ENCODE results near the gene CHRNA4.

The CHRNA4 gene

DNA sequence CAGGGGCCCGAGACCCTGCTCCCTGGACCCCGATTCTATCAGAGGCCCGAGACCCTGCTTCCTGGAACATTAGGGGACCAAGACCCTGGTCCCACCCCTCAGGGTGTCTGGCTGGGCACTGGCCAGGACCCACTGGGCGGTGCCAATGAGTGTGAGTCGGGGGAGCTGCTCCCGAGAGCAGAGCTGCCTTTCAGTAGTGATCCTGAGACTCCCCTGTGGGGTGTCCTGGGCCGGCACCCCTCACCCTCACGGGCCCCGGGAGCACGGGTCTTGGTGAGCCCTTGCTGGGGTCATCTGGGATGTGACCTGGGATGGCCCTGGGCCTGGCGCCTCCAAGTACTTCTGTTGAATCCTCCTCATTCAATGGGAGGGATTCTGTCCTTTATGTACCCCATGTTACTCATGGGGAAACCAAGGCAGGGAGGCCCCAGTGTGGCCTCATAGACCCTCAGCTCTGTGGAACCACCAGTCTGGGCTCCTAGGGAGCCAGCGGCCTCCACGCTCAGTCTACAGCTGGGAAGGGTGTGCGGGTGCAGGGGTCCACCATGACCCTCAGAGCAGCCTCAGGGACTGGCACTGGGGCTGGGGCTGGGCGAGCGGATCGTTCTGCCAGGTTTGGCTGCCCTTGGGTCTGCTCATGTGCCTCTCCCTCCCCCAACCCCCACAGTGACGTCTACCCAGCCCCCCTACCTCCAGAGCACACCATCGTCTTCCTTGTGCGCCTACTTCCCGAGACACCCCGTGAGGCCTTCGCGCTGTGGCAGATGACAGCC is 42.6 kb downstream of the CHRNA4 start:
- DNase-seq: no peak

DNA sequence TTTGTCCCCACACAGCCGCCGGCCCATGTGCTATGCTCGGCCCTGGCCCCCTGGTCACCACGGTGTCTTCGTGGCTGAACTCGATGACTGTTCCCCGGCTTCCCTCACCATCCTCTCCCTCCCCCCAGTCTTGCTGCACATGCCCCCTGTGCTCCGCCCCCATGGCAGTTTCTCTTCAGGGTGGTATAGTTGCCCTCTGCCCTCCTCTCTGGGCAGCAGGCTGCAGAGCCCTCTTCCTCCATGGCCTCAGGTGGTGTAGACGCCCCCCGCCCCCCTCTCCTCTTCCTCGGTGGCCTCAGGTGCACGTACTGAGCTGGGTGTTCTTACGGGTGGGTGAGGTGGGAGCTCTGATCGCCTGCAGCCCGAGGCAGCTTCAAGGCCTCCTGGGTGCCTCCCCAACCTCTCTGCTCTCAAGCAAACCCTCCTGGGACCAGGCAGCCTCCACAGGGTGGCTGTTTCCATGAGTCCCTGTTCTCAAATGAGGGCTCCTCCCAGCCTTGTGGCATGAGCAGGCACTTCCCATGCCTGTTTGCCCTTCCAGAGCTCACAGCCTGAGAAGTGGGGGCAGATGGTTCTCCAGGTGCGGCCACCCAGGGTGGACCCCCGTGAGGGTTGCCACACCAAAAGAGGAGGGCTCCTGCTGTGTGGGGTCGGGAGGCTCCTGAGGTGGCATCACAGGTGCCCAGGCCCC is 43.4 kb downstream of the CHRNA4 start:
- DNase-seq: no peak

DNA sequence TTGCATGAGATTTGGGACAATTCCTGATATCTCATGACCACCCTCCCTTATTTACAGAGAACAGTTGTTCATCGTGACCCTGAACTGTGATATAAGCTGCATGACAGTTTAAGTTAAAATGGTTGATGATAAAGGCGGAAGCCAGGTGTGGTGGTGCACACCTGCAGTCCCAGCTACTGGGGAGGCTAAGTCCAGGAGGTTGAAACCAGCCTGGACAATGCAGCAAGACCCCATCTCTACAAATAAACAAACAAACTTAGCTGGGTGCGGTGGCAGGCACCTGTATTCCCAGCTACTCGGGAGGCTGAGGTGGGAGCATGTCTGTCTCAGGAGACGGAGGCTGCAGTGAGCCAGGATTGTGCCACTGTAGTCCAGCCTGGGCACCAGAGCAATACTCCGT is 44.1 kb downstream of the CHRNA4 start:
- DNase-seq: no peak

DNA sequence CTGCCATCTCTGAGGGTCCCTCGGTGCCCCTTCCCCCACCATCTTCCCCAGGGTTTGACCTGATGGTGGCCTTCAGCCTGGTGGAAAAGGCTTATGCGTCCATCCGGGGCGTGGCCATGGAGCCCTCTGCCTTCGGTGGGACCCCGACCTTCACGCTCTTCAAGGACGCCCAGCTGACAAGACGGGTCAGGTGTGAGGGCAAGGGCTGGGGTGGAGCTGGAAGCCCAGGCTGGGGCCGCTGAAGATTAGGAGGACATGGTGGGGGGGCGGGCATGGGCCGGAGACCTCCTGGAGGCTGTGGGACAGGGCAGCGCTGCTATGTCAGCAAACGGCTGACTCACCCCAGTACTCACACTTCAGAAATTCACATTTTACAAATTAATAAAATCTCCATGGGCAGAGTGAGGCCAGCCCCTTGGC is 44.6 kb downstream of the CHRNA4 start:
- DNase-seq: no peak

DNA sequence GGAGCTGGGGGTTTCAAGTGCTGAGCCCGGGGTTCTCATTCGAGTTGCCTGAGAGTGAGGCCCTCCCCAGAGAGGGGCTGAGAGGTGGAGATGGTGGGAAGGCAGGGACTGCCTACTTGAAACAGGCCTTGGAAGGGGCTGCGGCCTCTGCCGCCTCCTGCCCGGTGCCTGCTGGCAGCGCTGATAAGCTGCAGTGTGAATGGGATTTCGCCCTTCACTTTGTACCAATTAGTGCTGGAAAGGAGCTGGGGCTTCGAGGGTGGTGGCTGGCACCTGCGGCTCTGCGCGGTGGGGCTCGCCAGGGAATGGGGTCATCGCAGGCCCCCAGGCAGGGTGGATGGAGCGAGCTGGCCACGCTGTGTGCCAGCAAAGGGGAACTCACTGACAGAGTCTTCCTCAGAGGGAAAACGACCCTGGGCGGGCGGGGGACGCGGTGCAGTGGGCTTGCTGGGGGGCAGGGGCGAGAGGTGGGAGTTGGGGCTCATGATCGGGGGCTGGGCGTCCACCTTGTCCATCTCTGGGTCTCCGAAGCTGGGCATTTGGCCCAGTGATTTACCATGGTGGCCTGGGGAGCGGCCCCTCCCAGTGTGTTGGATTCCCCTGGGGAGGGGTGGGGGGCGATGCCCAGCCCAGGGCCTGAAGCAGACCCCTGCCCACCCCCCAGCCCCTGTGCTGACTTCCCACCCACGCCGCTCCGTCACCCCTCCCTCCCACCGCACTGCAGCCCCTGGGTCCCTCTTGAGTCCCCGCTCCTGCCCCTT is 45.2 kb downstream of the CHRNA4 start:
- no peak for DNase-seq

DNA sequence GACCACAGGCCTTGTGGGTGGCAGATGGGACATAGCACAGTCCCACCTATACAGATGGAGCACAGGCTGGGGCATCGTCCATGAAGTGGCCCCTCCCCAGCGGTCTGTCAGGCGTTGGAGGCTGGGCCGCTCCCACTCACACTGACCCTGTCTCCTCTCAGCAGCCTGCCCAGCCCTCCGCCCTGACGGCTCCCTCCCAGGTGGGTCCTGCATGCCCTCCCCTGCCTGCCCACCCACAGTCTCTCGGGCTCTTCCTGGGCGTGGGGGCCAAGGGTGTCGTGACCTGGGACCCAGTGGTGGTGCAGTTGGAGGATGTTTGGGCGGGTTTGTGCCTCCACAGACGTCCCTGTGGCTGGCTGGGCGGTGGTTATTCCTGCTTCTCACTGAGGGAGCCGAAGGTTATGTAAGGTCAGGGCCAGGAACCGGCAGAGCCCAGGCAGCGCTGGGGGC is 45.9 kb downstream of the CHRNA4 start:
- no peak for DNase-seq

DNA sequence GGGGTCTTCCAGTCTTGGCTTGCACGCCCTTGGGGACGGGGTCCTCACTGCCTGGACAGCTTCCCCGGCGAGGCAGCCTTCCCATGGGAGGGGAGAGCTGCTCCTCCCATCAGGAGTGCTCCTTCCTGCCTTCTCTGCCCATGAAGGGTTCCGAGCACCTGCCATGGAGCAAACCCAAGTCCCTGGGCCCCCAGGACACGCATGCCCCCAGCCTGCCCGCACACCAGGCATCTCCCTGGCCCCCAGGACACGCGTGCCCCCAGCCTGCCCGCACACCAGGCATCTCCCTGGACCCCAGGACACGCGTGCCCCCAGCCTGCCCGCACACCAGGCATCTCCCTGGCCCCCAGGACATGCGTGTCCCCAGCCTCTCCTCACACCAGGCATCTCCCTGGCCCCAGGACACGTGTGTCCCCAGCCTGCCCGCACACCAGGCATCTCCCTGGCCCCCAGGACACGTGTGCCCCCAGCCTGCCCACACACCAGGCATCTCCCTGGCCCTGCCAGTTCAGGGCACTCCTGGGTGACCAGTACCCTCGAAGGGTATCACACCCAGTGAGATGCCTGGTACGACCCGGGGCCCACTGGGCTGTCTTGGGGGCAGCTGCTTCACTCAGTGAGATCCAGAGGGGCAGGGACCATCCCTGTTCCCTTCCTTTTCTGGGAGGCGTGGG is 46.4 kb downstream of the CHRNA4 start:
- no peak for DNase-seq

DNA sequence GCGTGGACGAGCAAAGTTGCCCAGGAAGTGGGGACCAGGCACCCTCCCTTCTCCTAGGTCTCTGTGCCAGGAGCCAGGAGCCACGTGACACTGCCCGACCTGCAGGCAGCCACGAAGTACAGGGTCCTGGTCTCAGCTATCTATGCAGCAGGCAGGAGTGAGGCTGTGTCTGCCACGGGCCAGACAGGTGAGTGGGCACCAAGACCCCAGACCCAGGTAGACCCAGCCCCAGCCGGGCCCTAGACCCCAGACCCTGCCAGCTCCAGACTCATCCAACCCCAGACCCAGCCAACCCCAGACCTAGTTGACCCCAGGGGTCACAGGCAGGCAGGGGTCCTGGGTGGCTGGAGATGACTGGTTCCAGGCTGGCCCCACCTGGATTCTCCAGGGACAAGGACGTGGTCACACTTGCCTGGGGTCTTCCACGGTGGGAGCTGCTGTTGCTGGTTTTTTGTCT is 47.1 kb downstream of the CHRNA4 start:
- no peak for DNase-seq

DNA sequence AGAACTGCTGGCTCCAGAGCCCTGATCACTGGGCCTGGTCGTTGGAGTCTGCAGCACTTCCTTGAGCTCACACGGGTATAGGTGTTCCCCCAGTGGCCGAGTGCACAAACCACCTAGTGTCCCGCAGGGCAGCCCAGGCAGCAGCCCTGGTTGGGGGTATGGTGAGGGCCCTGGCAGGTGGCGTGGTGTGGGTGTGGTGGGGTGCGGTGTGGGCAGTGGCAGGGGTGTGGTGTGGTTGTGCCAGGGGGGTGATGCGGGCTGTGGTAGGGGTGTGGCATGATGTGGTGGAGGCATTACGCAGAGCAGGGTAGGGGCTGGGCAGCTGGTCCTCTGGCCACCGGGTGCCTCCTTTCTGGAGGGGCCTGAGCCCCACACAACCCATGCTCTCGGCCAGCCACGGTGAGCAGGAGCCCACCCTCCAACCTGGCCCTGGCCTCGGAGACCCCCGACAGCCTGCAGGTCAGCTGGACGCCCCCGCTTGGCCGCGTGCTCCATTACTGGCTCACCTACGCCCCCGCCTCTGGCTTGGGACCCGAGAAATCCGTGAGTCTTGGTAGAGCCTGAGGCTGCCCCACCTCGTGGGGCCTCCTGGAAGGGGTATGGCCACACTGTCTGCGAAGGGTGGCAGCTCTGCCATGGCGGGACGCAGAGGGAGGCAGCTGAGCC is 47.7 kb downstream of the CHRNA4 start:
- DNase-seq: no peak

DNA sequence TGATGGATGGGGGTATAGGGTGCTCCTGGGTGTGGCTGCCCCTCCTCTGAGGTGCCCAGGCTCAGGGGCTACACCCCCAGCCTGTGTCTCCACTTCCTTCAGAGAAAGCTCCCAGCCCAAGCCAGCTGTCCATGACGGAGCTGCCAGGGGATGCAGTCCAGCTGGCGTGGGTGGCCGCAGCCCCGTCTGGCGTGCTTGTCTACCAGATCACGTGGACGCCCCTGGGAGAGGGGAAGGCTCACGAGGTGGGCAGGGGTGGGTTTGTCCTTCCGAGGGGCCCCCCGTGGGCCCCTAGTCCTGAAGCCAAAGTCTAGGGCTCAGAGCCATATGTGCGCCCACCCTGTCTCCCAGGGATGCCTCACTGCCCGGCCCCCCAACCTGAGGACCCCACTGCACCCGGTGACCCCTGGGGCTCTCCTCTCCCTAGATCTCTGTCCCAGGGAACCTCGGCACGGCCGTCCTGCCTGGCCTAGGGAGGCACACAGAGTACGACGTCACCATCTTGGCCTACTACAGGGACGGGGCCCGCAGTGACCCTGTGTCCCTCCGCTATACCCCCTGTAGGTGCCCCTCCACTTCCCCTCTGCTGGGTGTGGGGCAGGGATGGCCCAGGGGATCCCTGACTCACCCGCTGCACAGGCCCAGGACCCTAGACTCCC is 48.3 kb downstream of the CHRNA4 start:
- no peak for DNase-seq

DNA sequence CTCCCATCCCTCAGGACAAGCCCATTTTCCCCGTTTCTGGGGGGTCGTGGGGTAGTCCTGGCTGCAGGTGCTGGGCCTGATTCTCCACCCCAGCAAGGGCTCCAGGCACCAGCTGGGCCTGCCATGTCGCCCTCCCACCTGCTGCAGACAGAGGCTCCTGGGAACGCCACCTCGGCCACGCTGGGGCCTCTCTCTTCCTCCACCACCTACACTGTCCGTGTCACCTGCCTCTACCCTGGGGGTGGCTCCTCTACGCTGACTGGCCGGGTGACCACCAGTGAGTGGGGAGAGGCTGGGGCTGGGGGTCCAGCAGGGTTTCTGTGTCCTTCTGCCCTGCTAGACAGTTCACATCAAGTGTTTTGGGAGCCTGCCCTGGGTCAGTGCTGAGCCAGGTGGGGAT is 48.9 kb downstream of the CHRNA4 start:
- no peak for DNase-seq

DNA sequence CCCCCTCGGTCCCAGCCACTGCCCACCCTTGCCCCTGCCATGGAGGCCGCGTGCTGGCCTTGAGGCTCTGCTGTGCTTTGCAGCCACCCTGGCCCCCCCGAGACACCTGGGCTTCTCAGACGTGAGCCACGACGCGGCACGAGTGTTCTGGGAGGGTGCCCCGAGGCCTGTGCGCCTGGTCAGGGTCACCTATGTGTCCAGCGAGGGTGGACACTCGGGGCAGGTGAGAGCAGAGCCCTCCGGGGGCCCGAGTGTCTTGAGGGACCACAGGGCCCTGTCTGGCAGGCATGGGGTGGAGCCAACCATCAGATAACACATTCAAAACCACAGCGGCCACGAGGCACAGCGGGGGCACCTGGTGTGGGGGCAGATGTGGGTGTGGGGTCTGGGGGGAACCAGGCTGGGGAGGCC is 49.3 kb downstream of the CHRNA4 start:
- no peak for DNase-seq

DNA sequence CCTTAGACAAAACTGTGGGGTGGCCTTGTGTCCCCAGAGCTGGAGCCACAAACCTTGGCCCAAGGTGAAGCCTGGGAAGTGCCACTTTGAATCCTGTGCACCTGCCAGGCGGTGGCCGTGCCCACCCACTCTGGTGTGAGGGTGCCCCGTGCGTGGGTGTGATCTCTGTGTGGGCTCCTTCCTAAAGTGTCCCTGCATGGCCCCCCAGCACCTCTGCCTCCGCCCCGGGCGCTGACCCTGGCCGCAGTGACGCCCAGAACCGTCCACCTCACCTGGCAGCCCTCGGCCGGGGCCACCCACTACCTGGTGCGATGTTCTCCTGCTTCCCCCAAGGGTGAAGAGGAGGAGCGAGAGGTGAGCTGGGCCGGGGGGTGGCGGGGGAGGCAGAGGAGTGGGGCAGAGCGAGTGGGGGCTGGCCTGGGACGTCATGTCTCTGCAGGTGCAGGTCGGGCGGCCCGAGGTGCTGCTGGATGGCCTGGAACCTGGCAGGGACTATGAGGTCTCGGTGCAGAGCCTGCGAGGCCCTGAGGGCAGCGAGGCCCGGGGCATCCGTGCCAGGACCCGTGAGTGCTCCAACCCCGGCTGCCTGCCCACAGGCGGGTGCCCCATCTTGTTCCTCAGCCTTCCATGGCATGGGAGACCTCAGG is 49.8 kb downstream of the CHRNA4 start:
- DNase-seq: no peak

DNA sequence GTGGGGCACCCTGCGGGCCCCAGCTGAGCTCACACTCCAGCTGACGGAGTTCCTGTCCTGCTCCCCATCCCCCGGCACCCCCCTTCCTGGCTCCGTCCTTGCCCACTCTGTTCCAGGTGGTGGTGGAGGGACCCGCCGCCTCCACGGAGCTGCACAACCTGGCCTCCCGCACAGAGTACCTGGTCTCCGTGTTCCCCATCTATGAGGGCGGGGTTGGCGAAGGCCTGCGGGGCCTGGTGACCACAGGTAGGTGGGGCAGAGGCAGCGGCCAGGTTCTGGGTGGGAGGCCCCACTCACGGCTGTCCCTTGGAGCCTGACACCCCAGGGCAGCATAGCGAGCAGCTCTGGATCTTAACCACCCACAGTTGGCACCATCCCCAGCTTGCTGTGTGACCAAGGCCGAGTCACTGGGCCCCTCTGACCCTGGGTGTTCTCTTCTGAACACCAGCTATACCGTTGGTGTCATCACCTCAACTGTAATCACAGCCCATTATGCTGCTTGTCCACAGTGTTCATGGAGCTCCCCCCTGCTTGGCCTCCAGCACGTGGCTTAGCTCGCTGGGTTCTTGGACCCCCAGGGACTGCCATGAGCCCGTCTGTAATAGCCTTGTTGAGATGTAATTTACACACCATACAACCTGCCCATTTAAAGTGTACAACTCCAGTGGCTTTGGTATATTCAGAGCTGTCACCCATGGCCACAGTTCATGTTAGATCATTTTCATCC is 50.7 kb downstream of the CHRNA4 start:
- no peak for DNase-seq

DNA sequence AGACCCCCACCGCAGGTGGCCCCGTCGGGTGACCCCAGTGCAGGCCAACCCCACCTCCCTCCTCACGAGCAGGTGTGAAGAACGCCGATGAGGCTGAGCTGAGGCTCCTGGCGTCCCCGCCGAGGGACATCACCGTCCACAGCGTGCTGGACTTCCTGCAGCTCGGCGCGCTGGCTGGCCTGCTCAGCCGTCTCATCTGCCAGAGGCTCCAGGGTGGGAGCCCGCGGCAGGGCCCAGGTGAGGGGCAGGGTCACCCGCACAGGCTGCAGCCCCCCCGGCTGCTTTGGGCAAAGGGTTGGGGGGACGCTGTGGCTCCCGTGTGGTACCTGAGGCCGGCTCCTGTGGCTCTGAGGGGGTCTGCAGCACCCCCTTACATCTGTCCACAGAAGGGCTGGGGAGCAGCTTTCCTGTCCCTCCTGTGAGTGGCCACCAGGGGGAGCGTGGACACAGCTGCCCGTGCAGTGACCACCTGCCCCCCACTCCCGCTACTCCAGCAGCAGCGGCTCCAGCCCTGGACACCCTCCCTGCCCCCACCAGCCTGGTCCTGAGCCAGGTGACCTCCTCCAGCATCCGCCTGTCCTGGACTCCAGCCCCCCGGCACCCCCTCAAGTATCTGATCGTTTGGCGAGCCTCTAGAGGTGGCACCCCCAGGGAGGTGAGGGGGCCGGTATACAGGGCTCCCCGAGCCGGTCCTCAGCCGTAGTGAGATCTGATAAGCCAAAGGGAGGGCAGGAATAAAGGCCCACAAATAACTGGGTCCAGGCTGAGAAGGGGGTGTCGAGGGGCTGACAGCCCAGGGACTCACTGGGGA is 51.7 kb downstream of the CHRNA4 start:
- peak; percentile 40 for DNase-seq

DNA sequence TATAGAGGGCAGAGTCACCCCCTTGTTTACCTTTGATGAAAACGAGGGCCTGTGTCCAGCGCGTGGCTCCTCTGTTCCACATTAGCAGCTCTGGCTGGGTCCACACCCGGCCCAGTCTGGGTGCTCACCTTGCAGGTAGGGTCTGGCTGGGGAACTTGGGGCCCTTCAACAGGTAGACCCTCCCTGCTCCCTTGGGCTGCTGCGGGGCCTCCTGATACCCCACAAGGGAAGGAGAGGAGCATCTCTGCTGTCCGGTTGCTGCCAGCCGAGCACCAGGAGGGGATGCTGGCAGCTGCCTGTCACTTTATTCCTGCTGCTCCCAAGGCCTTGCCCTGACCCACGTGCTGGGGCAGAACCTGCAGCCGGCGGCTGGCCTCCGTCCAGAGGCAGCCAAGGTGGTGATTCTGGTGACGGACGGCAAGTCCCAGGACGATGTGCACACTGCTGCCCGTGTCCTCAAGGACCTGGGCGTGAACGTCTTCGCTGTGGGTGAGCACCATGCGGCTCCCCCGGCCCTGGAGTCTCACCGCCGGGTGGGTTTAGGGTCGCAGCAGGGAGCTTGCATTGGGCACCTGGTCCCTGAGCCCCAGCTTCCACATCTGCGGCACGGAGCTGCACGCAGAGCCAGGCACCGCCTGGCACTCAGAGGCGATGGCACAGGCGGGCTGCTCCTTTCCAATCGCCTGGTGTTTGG is 52.8 kb downstream of the CHRNA4 start:
- DNase-seq: no peak

DNA sequence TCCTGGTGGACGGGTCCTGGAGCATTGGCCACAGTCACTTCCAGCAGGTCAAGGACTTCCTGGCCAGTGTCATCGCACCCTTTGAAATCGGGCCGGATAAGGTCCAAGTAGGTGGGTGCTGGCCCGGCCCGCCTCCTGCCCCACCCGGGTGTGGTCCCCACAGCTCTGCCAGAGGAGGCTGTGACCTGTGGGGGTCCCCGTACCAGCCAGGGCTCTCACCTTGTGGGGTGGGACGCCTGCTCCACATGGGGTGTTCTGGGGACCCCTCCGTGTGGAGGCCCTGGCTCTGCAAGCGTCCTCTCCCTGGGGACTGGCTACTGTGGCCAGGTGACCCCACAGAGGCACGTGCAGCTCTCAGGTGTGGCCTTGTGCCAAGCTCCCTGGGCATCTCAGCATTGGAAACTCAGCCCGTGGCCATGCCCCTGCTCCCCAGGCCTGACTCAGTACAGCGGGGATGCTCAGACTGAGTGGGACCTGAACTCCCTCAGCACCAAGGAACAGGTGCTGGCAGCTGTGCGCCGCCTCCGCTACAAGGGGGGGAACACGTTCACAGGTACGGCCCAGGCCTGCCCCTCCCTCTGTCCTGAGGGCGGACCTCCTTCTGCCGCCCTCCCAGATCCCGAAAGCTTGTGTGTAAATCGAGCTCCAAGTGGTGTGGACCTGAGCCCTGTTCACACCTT is 53.5 kb downstream of the CHRNA4 start:
- no peak for DNase-seq
